HPDE6-E6E7 (cell line): ENCODE results near the gene TRAF4.
"Not testable (repeated sequence)": the region's sequence is repeated elsewhere in the genome, so short reads cannot be mapped to it uniquely, and the experiment has no call there.

ENCODE experiments used
- DNase-seq: peaks from one replicate; pipeline ENCODE4 v3.0.0; 2011; ENCODE audit warnings: missing footprints; ENCODE audit errors: extremely low spot score

Gene TRAF4

GRCh38 chr17:28783161-28783560, 39.4 kb downstream of the TRAF4 start:
- DNase-seq, result no peak

- no peak for DNase-seq
These were observed 44.3 kb downstream of the TRAF4 start for GRCh38 chr17:28788100-28788499.

DNA sequence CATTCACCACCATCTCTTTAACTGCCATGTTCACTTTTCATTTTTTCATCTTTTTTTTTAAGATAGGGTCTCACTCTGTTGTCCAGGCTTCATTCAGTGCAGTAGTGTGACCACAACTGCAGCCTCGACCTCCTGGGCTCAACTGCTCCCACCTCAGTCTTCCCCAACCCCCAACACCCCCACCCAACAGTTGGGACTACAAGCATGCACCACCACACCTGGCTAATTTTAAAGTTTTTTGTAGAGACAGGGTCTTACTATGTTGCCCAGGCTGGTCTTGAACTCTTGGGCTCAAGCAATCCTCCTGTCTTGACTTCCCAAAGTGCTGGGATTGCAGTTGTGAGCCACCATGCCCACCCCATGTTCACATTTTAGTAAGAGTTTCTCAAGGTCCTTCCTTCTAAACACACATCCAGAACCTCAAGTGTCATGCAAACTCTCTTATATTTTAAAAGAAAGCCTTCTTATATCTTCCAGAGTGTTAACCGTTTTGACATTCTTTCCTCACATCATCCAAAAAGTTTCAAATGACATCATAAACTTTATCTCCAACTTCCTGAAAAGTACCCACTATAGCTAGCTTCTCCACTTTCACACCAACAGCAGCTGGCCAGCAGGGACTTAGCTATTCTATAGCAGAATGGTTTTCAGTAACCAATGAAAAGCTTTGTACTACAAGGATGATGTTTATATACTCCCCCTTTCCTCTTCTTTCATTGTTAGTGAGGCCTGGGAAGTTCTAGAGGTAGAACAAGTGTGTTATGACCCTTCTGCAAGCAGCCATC, 49.3 kb downstream of the TRAF4 start:
- DNase-seq, result no peak

GRCh38 chr17:28794846-28795441, 51.1 kb downstream of the TRAF4 start:
- DNase-seq, result not testable (repeated sequence)

DNA sequence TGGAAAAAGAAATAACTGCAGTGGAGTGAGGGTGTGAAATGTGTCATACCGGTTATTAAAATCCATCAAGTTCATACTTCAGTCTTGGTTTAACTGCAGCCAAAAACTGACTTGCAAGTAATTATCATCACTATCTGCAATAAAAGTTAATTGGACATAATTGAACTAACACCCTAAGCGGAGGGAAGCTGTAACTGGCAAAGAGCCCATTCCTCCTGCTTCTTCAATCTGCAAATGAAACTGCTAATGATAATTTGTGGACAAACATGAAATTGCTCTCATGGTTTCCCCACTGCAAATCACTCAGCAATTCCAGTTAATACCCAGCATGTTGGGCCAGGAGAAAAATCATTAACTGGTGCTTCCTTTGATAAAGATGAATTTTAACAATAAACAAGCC, 52.3 kb downstream of the TRAF4 start:
- no peak for DNase-seq
